ENCODE measurements around the gene KLHL29.

The KLHL29 gene

GRCh38 chr2:23673082-23673481, 288.1 kb downstream of the KLHL29 start:
- Histone ChIP-seq H3K27ac (ENCODE audit: low read depth in 2 of 2, low read length in 2 of 2) (no peak overlapping the region), H3K27me3 (ENCODE audit: control insufficient read depth in 2 of 2, insufficient read depth in 2 of 2, low read length in 2 of 2) (no peaks in the 10 kb centered on the region), H3K4me3 (ENCODE audit: low read length in 2 of 2) (no peak overlapping the region), H3K36me3 (ENCODE audit: control insufficient read depth in 2 of 2, insufficient read depth in 2 of 2, low read length in 2 of 2) (no peaks in the 10 kb centered on the region), H3K4me1 (ENCODE audit: control insufficient read depth in 2 of 2, insufficient read depth in 2 of 2, low read length in 2 of 2) (no peaks in the 10 kb centered on the region), H3K9me3 (ENCODE audit: control insufficient read depth in 2 of 2, low read length in 2 of 2) (no peaks in the 10 kb centered on the region), H3K9ac (ENCODE audit: low read depth in 1 of 2, low read length in 2 of 2) (no peak overlapping the region)

- Histone ChIP-seq H3K9ac (ENCODE audit: low read depth in 1 of 2, low read length in 2 of 2) (no peak overlapping the region), H3K4me3 (ENCODE audit: low read length in 2 of 2) (no peak overlapping the region), H3K36me3 (ENCODE audit: control insufficient read depth in 2 of 2, insufficient read depth in 2 of 2, low read length in 2 of 2) (no peaks in the 10 kb centered on the region), H3K4me1 (ENCODE audit: control insufficient read depth in 2 of 2, insufficient read depth in 2 of 2, low read length in 2 of 2) (no peaks in the 10 kb centered on the region), H3K27me3 (ENCODE audit: control insufficient read depth in 2 of 2, insufficient read depth in 2 of 2, low read length in 2 of 2) (no peaks in the 10 kb centered on the region), H3K9me3 (ENCODE audit: control insufficient read depth in 2 of 2, low read length in 2 of 2) (no peaks in the 10 kb centered on the region), H3K27ac (ENCODE audit: low read depth in 2 of 2, low read length in 2 of 2) (no peak overlapping the region)
Measured at GRCh38 chr2:23673830-23674679, 289.1 kb downstream of the KLHL29 start.

- Histone ChIP-seq H3K27ac (ENCODE audit: low read depth in 2 of 2, low read length in 2 of 2) (no peak overlapping the region), H3K9ac (ENCODE audit: low read depth in 1 of 2, low read length in 2 of 2) (no peak overlapping the region), H3K4me1 (ENCODE audit: control insufficient read depth in 2 of 2, insufficient read depth in 2 of 2, low read length in 2 of 2) (no peaks in the 10 kb centered on the region), H3K9me3 (ENCODE audit: control insufficient read depth in 2 of 2, low read length in 2 of 2) (no peaks in the 10 kb centered on the region), H3K27me3 (ENCODE audit: control insufficient read depth in 2 of 2, insufficient read depth in 2 of 2, low read length in 2 of 2) (no peaks in the 10 kb centered on the region), H3K36me3 (ENCODE audit: control insufficient read depth in 2 of 2, insufficient read depth in 2 of 2, low read length in 2 of 2) (no peaks in the 10 kb centered on the region), H3K4me3 (ENCODE audit: low read length in 2 of 2) (no peak overlapping the region)
Measured at GRCh38 chr2:23675506-23675905, 290.5 kb downstream of the KLHL29 start.

DNA sequence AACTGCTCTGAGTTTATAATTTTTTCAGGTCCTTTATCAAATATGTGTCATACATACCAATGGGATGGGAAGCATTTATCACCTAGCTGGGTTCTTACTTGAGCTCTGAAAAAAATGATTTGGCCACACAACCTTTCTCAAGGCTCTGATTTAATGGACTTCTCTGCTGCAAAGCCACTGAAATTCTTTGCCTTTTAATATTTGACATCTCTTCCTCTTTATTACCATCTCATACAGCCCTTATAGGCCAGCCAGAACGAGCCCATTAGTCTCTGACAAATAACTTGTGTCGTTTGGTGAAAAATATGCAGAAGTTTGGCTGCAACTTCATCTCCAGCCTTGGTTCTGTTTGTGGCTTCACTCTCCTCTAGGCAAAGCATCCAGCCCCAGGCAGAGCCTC, 292.9 kb downstream of the KLHL29 start:
- Histone ChIP-seq H3K4me3 (ENCODE audit: low read length in 2 of 2) (no peak overlapping the region), H3K4me1 (ENCODE audit: control insufficient read depth in 2 of 2, insufficient read depth in 2 of 2, low read length in 2 of 2) (no peaks in the 10 kb centered on the region), H3K27ac (ENCODE audit: low read depth in 2 of 2, low read length in 2 of 2) (no peak overlapping the region), H3K36me3 (ENCODE audit: control insufficient read depth in 2 of 2, insufficient read depth in 2 of 2, low read length in 2 of 2) (no peaks in the 10 kb centered on the region), H3K9me3 (ENCODE audit: control insufficient read depth in 2 of 2, low read length in 2 of 2) (no peaks in the 10 kb centered on the region), H3K27me3 (ENCODE audit: control insufficient read depth in 2 of 2, insufficient read depth in 2 of 2, low read length in 2 of 2) (no peaks in the 10 kb centered on the region), H3K9ac (ENCODE audit: low read depth in 1 of 2, low read length in 2 of 2) (no peak overlapping the region)

- Histone ChIP-seq H3K27ac (ENCODE audit: low read depth in 2 of 2, low read length in 2 of 2) (no peak overlapping the region), H3K27me3 (ENCODE audit: control insufficient read depth in 2 of 2, insufficient read depth in 2 of 2, low read length in 2 of 2) (no peaks in the 10 kb centered on the region), H3K4me3 (ENCODE audit: low read length in 2 of 2) (no peak overlapping the region)
Measured at GRCh38 chr2:23679044-23679443, 294.1 kb downstream of the KLHL29 start.

DNA sequence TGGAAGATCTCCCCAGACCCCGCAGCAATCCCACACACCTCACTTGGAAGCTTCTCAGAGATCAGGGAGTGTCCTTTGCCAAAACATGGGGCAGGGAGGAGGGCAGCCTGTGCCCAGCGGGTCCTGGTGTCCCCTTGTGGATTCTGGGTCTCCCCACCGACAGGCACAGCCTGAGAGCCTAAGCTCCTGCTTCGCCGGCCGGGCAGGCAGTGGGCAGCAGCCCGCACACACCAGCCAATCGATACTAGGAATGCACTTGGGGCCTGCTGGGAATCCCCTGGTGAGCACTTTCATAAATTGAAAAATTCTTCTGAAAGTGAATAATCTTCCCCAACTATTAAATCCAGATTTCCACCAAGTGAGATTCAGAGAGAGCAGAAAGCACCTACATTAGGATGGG, 296.0 kb downstream of the KLHL29 start:
- no peaks in the 10 kb centered on the region for H3K4me1 ChIP-seq (ENCODE audit: control insufficient read depth in 2 of 2, insufficient read depth in 2 of 2, low read length in 2 of 2)
- no peaks in the 10 kb centered on the region for H3K9me3 ChIP-seq (ENCODE audit: control insufficient read depth in 2 of 2, low read length in 2 of 2)
- no peak overlapping the region for H3K4me3 ChIP-seq (ENCODE audit: low read length in 2 of 2)
- no peak overlapping the region for H3K27ac ChIP-seq (ENCODE audit: low read depth in 2 of 2, low read length in 2 of 2)
- no peaks in the 10 kb centered on the region for H3K36me3 ChIP-seq (ENCODE audit: control insufficient read depth in 2 of 2, insufficient read depth in 2 of 2, low read length in 2 of 2)
- H3K27me3 ChIP-seq (ENCODE audit: control insufficient read depth in 2 of 2, insufficient read depth in 2 of 2, low read length in 2 of 2) = no peaks in the 10 kb centered on the region
- no peak overlapping the region for H3K9ac ChIP-seq (ENCODE audit: low read depth in 1 of 2, low read length in 2 of 2)

More at GRCh38 chr2:23679044-23679443, 294.1 kb downstream of the KLHL29 start:
- no peaks in the 10 kb centered on the region for H3K36me3 ChIP-seq (ENCODE audit: control insufficient read depth in 2 of 2, insufficient read depth in 2 of 2, low read length in 2 of 2)
- H3K9ac ChIP-seq (ENCODE audit: low read depth in 1 of 2, low read length in 2 of 2) = no peak overlapping the region
- no peaks in the 10 kb centered on the region for H3K9me3 ChIP-seq (ENCODE audit: control insufficient read depth in 2 of 2, low read length in 2 of 2)
- no peaks in the 10 kb centered on the region for H3K4me1 ChIP-seq (ENCODE audit: control insufficient read depth in 2 of 2, insufficient read depth in 2 of 2, low read length in 2 of 2)

DNA sequence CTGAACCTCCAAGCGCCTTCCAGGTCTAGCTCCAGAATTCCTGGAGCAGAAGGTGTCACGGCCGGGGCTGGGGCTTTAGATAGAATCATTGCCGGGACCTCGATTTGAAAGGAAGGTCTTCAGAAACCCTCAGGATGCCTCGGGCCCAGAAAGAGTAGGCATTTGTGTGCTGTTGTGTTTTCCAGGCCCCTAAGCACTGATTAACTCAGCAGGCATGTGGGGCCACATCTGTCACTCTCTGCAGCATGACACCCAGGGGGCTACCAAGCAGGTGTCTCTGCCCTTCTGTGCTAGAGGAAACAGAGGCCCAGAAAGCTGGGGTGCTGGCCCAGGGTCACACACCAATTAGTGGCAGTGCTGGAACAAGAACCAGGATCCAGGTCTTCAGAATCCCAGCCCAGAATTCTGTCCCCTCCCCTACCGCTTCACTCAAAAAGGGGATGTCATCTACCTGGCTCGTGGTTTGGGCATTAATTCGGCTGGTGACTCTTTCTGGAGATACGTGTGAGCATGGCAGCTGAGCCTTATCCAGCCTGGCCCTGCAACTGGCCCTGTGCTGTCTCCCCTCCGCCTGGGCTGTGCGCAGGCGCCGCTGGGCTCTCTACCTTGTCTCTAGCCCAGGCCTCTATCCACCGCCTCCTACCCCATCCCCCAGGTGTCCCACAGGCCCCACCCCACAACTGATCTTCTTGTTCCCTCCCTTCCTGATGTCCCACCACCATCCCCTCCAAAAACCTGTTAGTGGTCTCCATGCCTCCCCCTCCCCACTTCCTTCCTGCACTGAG, 296.6 kb downstream of the KLHL29 start:
- Histone ChIP-seq H3K27me3 (ENCODE audit: control insufficient read depth in 2 of 2, insufficient read depth in 2 of 2, low read length in 2 of 2) (no peaks in the 10 kb centered on the region), H3K9ac (ENCODE audit: low read depth in 1 of 2, low read length in 2 of 2) (no peak overlapping the region), H3K9me3 (ENCODE audit: control insufficient read depth in 2 of 2, low read length in 2 of 2) (no peaks in the 10 kb centered on the region), H3K27ac (ENCODE audit: low read depth in 2 of 2, low read length in 2 of 2) (no peak overlapping the region), H3K36me3 (ENCODE audit: control insufficient read depth in 2 of 2, insufficient read depth in 2 of 2, low read length in 2 of 2) (no peaks in the 10 kb centered on the region), H3K4me1 (ENCODE audit: control insufficient read depth in 2 of 2, insufficient read depth in 2 of 2, low read length in 2 of 2) (no peaks in the 10 kb centered on the region), H3K4me3 (ENCODE audit: low read length in 2 of 2) (no peak overlapping the region)

GRCh38 chr2:23682481-23682880, 297.5 kb downstream of the KLHL29 start:
- Histone ChIP-seq H3K4me3 (ENCODE audit: low read length in 2 of 2) (no peak overlapping the region), H3K9me3 (ENCODE audit: control insufficient read depth in 2 of 2, low read length in 2 of 2) (no peaks in the 10 kb centered on the region), H3K4me1 (ENCODE audit: control insufficient read depth in 2 of 2, insufficient read depth in 2 of 2, low read length in 2 of 2) (no peaks in the 10 kb centered on the region), H3K27me3 (ENCODE audit: control insufficient read depth in 2 of 2, insufficient read depth in 2 of 2, low read length in 2 of 2) (no peaks in the 10 kb centered on the region), H3K9ac (ENCODE audit: low read depth in 1 of 2, low read length in 2 of 2) (no peak overlapping the region), H3K36me3 (ENCODE audit: control insufficient read depth in 2 of 2, insufficient read depth in 2 of 2, low read length in 2 of 2) (no peaks in the 10 kb centered on the region), H3K27ac (ENCODE audit: low read depth in 2 of 2, low read length in 2 of 2) (no peak overlapping the region)

DNA sequence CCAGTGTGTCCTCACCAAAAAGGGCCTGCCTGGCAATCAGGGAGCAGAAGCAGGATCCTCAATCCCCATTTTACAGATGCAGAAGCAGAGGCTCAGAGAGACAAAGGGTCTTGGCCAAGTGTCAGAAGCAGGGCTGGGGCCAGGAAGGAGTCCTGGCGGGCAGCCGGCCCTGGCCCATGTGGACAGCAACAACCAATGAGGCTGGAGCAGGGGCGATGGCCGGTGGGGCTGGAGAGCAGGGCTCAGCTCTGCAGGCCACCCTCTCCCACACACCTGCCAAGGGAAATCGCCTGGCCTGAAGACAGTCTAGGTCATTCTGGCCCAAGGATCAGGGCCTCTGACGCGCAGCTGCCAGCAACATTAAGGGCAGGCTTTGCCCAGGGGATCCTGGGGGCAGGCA, 298.0 kb downstream of the KLHL29 start:
- no peaks in the 10 kb centered on the region for H3K9me3 ChIP-seq (ENCODE audit: control insufficient read depth in 2 of 2, low read length in 2 of 2)
- no peaks in the 10 kb centered on the region for H3K27me3 ChIP-seq (ENCODE audit: control insufficient read depth in 2 of 2, insufficient read depth in 2 of 2, low read length in 2 of 2)
- no peaks in the 10 kb centered on the region for H3K36me3 ChIP-seq (ENCODE audit: control insufficient read depth in 2 of 2, insufficient read depth in 2 of 2, low read length in 2 of 2)
- no peak overlapping the region for H3K27ac ChIP-seq (ENCODE audit: low read depth in 2 of 2, low read length in 2 of 2)
- no peaks in the 10 kb centered on the region for H3K4me1 ChIP-seq (ENCODE audit: control insufficient read depth in 2 of 2, insufficient read depth in 2 of 2, low read length in 2 of 2)
- H3K4me3 ChIP-seq (ENCODE audit: low read length in 2 of 2) = no peak overlapping the region
- no peak overlapping the region for H3K9ac ChIP-seq (ENCODE audit: low read depth in 1 of 2, low read length in 2 of 2)

- H3K9ac ChIP-seq (ENCODE audit: low read depth in 1 of 2, low read length in 2 of 2) = no peak overlapping the region
- H3K36me3 ChIP-seq (ENCODE audit: control insufficient read depth in 2 of 2, insufficient read depth in 2 of 2, low read length in 2 of 2) = no peaks in the 10 kb centered on the region
Measured at GRCh38 chr2:23684395-23685176, 299.6 kb downstream of the KLHL29 start.

More at GRCh38 chr2:23684395-23685176, 299.6 kb downstream of the KLHL29 start:
- H3K9me3 ChIP-seq (ENCODE audit: control insufficient read depth in 2 of 2, low read length in 2 of 2) = no peaks in the 10 kb centered on the region
- no peaks in the 10 kb centered on the region for H3K27me3 ChIP-seq (ENCODE audit: control insufficient read depth in 2 of 2, insufficient read depth in 2 of 2, low read length in 2 of 2)
- H3K4me1 ChIP-seq (ENCODE audit: control insufficient read depth in 2 of 2, insufficient read depth in 2 of 2, low read length in 2 of 2) = no peaks in the 10 kb centered on the region
- H3K27ac ChIP-seq (ENCODE audit: low read depth in 2 of 2, low read length in 2 of 2) = no peak overlapping the region
- no peak overlapping the region for H3K4me3 ChIP-seq (ENCODE audit: low read length in 2 of 2)
